Sigmoid colon (tissue), 4 donors: Measurements from ENCODE around the gene ZBTB4.

Experiments
- CTCF ChIP-seq, 4 experiments: fragments of 450-650 bp in 3 of 4; fragments of 200-600 bp in 1 of 4; IDR thresholded peaks; one replicate each; pipeline ENCODE4 v1.5.1; 2016 to 2019; ENCODE audit warnings: antibody characterized with exemption in 4 of 4, mild to moderate bottlenecking in 3 of 4, moderate library complexity in 2 of 4
- POLR2A ChIP-seq, 2 donors: fragments of 450-650 bp; IDR thresholded peaks; one replicate each; pipeline ENCODE4 v1.6.1; 2016; ENCODE audit warnings: antibody characterized with exemption in 2 of 2, mild to moderate bottlenecking in 2 of 2, moderate library complexity in 2 of 2
- POLR2AphosphoS5 ChIP-seq, 4 donors: sonication (generic); formaldehyde crosslinking; IDR thresholded peaks; one replicate each; pipeline ENCODE4 v1.6.1; 2017; ENCODE audit warnings: antibody characterized with exemption in 4 of 4

DNA sequence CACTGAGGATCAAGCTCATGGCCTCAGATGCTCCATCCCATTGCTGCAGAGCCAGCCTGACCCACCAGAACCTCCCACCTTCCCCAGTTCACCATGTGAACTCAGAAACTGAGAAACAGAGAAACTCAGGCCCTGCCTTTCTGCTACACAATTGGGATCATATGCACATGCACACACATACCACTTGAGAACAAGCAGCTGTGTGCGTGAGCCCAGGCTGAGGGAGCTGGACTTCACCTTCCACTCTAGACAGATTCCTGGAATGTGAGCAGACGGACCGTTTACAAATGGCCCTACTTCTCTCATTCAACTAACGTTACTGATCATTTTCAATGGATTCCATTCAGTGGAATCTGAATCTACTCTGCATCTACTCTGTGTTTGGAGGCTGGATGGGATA lies 55.8 kb downstream of the ZBTB4 start:
- TF ChIP-seq CTCF (IDR thresholded peaks at IDR 0.05) = no peak
- TF ChIP-seq POLR2A (IDR thresholded peaks at IDR 0.05) = no peak
- no peak for TF ChIP-seq POLR2AphosphoS5 (IDR thresholded peaks at IDR 0.05)
